Gastrocnemius medialis (tissue), 4 donors: Measurements from ENCODE around the gene NGB.

Experiments
- POLR2A ChIP-seq, 2 donors: fragments of 450-650 bp; IDR thresholded peaks; one replicate each; pipeline ENCODE4 v1.6.1; 2017; ENCODE audit warnings: antibody characterized with exemption in 2 of 2, mild to moderate bottlenecking in 2 of 2, moderate library complexity in 2 of 2
- TF ChIP-seq, protein P1 (sequence below), 5 experiments: fragments of 450-650 bp in 3 of 5; fragments of 200-600 bp in 2 of 5; sonication (generic) in 2 of 5; IDR thresholded peaks in 4 of 5; conservative IDR thresholded peaks in 1 of 5; 1 replicate in 4 of 5; 2 replicates in 1 of 5; pipeline ENCODE4 v1.5.1; 2016 to 2019; ENCODE audit warnings: antibody characterized with exemption in 5 of 5, mild to moderate bottlenecking in 3 of 5, moderate library complexity in 3 of 5

DNA sequence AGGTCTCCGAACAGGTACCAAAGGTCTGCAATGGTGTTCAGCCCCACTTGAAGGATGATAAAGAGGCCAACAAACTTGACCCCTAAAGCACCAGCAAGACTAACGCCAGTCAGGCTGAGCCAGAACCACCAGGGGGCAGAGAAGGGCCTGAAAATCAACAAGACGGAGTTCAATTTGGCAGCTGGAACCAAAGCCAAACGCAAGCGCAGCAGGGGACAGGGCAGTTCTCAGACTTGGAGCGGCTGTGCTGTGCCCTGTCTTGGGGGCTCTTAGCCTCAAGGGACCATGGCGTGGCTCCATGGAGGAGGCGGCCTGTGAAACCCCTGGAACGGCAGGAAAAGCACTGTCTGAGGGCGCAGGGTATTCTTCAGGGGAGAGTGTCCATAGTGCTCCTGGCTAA, 30.1 kb upstream of the NGB start:
- TF ChIP-seq, protein P1, sequence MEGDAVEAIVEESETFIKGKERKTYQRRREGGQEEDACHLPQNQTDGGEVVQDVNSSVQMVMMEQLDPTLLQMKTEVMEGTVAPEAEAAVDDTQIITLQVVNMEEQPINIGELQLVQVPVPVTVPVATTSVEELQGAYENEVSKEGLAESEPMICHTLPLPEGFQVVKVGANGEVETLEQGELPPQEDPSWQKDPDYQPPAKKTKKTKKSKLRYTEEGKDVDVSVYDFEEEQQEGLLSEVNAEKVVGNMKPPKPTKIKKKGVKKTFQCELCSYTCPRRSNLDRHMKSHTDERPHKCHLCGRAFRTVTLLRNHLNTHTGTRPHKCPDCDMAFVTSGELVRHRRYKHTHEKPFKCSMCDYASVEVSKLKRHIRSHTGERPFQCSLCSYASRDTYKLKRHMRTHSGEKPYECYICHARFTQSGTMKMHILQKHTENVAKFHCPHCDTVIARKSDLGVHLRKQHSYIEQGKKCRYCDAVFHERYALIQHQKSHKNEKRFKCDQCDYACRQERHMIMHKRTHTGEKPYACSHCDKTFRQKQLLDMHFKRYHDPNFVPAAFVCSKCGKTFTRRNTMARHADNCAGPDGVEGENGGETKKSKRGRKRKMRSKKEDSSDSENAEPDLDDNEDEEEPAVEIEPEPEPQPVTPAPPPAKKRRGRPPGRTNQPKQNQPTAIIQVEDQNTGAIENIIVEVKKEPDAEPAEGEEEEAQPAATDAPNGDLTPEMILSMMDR (IDR thresholded peaks at IDR 0.05 in 4 of 5, conservative IDR thresholded peaks at IDR 0.05 in 1 of 5), result peak; percentile 80 to 95 (median 86)
- no peak for TF ChIP-seq POLR2A (IDR thresholded peaks at IDR 0.05)
